Smooth muscle cell (in vitro differentiated cells): ENCODE results near the gene GALNT15. TPM values are rescaled to one million over a fixed set of nuclear protein-coding genes. Genes with fewer than 3 reads are reported as not detected.

Experiments used
- DNase-seq: peaks from one replicate; lab custom pipeline; 2025; ENCODE audit not compliant: unreplicated experiment; lab: John Stamatoyannopoulos, UW
- H2AFZ ChIP-seq: fragments of 200-600 bp; sonication (generic); 2 replicates; pipeline ENCODE4 v1.6.0; 2016; ENCODE audit warnings: antibody characterized with exemption, low read depth, mild to moderate bottlenecking
- H3F3A ChIP-seq: fragments of 200-600 bp; sonication (generic); 2 replicates; pipeline ENCODE4 v1.6.0; 2017; ENCODE audit warnings: antibody characterized with exemption, low read depth
- H3K27ac ChIP-seq: fragments of 200-600 bp; sonication (generic); 2 replicates; pipeline ENCODE4 v1.5.1; 2016; ENCODE audit warnings: low read depth, mild to moderate bottlenecking
- H3K27me3 ChIP-seq: fragments of 200-600 bp; sonication (generic); 2 replicates; pipeline ENCODE4 v1.6.1; 2016; ENCODE audit warnings: low read depth, mild to moderate bottlenecking
- H3K36me3 ChIP-seq: fragments of 200-600 bp; sonication (generic); 2 replicates; pipeline ENCODE4 v1.5.1; 2016; ENCODE audit warnings: low read depth
- H3K4me1 ChIP-seq: fragments of 200-600 bp; sonication (generic); 2 replicates; pipeline ENCODE4 v1.5.1; 2016; ENCODE audit warnings: low read depth
- H3K4me2 ChIP-seq: fragments of 200-600 bp; sonication (generic); 2 replicates; pipeline ENCODE4 v1.6.0; 2016; ENCODE audit warnings: mild to moderate bottlenecking
- H3K4me3 ChIP-seq: fragments of 200-600 bp; sonication (generic); 2 replicates; pipeline ENCODE4 v1.5.1; 2016; ENCODE audit warnings: mild to moderate bottlenecking
- H3K79me2 ChIP-seq: fragments of 200-600 bp; sonication (generic); 2 replicates; pipeline ENCODE4 v1.6.0; 2016; ENCODE audit warnings: low read depth, mild to moderate bottlenecking
- H3K9ac ChIP-seq: fragments of 200-600 bp; sonication (generic); 2 replicates; pipeline ENCODE4 v1.6.0; 2016; ENCODE audit warnings: low read depth
- H3K9me3 ChIP-seq: fragments of 200-600 bp; sonication (generic); replicated peaks from 2 replicates; pipeline ENCODE4 v1.5.1; 2016; ENCODE audit warnings: low read depth
- H4K20me1 ChIP-seq: fragments of 200-600 bp; sonication (generic); 2 replicates; pipeline ENCODE4 v1.6.0; 2016; ENCODE audit warnings: low read depth
- WGBS: methylation state at CpG from one replicate; pipeline ENCODE4 v1.1.7; 2016; ENCODE audit warnings: low lambda C conversion rate; 5-methylcytosine and 5-hydroxymethylcytosine counted together
- polyA plus RNA-seq: library from polyadenylated mRNA; unstranded; fragments of >200 nt; fragmentation: Nextera tagmentation; extraction: Ambion mirVana; gene quantifications from 2 replicates; pipeline ENCODE4 v1.2.1, GENCODE V29; 2016
- total RNA-seq: library from RNA; depleted of rRNA; stranded (reverse); fragments of >200 nt; gene quantifications from 2 replicates; pipeline ENCODE4 v1.2.3, GENCODE V29; 2014
- TF ChIP-seq, protein P1 (sequence below): fragments of 200-600 bp; sonication (generic); IDR thresholded peaks from 2 replicates; pipeline ENCODE4 v1.5.1; 2017; ENCODE audit warnings: borderline replicate concordance, mild to moderate bottlenecking, antibody characterized with exemption; ENCODE audit not compliant: insufficient read depth, poor library complexity, severe bottlenecking

The GALNT15 gene
- total and polyA plus RNA-seq, 2 experiments from 2014 or later: 0.45 to 1.3 TPM

DNA sequence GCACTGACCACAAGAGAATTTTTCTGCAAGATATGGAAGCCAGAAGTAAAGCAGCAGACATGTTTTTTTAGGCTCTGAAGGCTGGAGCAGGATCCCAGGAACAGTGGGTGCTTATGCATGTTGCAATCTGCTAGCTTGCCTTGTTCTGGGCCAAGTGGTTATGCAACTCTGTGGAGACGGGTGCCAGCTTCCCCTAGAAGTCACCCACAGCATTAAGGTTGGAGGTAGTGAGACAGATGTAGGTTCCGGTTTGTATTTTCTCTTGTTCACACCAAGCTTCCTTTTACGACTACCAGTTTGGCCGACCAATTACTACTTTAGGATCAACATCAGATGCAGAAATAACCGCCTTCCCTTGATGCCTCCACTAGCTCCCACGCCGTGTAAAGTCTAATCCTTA lies 79.1 kb downstream of the GALNT15 start:
- H3K27me3 ChIP-seq: no peaks in the 10 kb centered on the region
- no peak overlapping the region for H3K4me2 ChIP-seq
- no peaks in the 10 kb centered on the region for H3K9me3 ChIP-seq
- no peak overlapping the region for H3K4me3 ChIP-seq
- no peak for DNase-seq
- no peaks in the 10 kb centered on the region for H3K36me3 ChIP-seq
- H3K27ac ChIP-seq: no peak overlapping the region
- no peak overlapping the region for H3K9ac ChIP-seq
- H3K4me1 ChIP-seq: peaks cover 8% of the 10 kb centered on the region
- no peaks in the 10 kb centered on the region for H3K79me2 ChIP-seq
- no peaks in the 10 kb centered on the region for H4K20me1 ChIP-seq
- H2AFZ ChIP-seq: no peak overlapping the region
- H3F3A ChIP-seq: no peaks in the 10 kb centered on the region
- 84% methylated on average over 7 of the region's 7 CpGs for WGBS
- TF ChIP-seq, protein P1, sequence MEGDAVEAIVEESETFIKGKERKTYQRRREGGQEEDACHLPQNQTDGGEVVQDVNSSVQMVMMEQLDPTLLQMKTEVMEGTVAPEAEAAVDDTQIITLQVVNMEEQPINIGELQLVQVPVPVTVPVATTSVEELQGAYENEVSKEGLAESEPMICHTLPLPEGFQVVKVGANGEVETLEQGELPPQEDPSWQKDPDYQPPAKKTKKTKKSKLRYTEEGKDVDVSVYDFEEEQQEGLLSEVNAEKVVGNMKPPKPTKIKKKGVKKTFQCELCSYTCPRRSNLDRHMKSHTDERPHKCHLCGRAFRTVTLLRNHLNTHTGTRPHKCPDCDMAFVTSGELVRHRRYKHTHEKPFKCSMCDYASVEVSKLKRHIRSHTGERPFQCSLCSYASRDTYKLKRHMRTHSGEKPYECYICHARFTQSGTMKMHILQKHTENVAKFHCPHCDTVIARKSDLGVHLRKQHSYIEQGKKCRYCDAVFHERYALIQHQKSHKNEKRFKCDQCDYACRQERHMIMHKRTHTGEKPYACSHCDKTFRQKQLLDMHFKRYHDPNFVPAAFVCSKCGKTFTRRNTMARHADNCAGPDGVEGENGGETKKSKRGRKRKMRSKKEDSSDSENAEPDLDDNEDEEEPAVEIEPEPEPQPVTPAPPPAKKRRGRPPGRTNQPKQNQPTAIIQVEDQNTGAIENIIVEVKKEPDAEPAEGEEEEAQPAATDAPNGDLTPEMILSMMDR: no peak

DNA sequence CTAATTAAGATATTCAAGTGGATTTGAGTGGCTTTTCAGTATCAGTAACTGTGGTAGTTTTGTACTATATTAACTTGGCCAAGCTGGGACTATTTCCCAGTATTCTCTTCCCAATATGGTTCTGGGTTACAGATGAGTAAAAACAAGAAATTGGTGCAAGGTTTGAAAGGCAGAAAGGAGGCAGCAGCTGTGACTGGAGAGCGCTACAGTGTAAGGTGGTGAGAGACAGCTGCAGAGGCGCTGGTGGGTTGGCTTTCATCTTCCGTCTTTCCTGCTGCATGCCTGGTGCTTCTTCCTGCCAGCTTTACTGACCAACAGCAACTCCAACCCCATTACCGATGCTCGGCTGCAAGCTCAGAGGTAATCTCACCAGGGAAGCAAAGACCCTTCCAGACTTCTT lies 80.4 kb downstream of the GALNT15 start:
- TF ChIP-seq, protein P1: no peak
- H2AFZ ChIP-seq: no peak overlapping the region
- DNase-seq: no peak
- H3K9me3 ChIP-seq: no peaks in the 10 kb centered on the region
- peaks cover 1% of the 10 kb centered on the region for H3K36me3 ChIP-seq
- WGBS: 90% methylated on average over 5 of the region's 5 CpGs
- no peak overlapping the region for H3K27ac ChIP-seq
- H4K20me1 ChIP-seq: no peaks in the 10 kb centered on the region
- H3K4me1 ChIP-seq: peaks cover 8% of the 10 kb centered on the region
- H3F3A ChIP-seq: no peaks in the 10 kb centered on the region
- H3K4me3 ChIP-seq: no peak overlapping the region
- H3K4me2 ChIP-seq: no peak overlapping the region
- no peaks in the 10 kb centered on the region for H3K27me3 ChIP-seq
- no peaks in the 10 kb centered on the region for H3K79me2 ChIP-seq
- H3K9ac ChIP-seq: no peak overlapping the region

DNA sequence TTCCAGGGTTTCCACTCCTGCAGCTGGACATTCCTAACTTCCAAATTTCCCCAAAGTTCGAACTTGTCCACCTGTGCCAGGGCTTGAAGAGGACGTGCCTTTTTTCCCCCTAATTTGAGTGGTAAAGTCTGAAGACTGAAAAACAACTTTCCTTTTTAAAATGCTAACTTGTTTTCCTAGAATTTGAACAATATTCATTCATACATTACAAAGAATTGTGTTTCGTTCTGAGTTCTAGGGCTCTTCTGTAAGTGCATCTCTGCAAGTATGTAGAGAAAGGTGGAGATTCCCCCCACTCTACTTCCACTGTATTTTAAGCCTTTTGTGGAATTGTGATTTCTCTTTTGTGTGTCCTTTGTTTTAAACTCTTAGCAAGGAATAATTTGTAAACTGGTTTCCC lies 80.8 kb downstream of the GALNT15 start:
- no peaks in the 10 kb centered on the region for H3F3A ChIP-seq
- no peaks in the 10 kb centered on the region for H4K20me1 ChIP-seq
- peaks cover 5% of the 10 kb centered on the region for H3K36me3 ChIP-seq
- TF ChIP-seq, protein P1: no peak
- no peak overlapping the region for H3K27ac ChIP-seq
- no peak overlapping the region for H3K4me3 ChIP-seq
- WGBS: 63% methylated on average over 3 of the region's 3 CpGs
- H3K9ac ChIP-seq: no peak overlapping the region
- no peak overlapping the region for H2AFZ ChIP-seq
- no peaks in the 10 kb centered on the region for H3K9me3 ChIP-seq
- DNase-seq: no peak
- peaks cover 8% of the 10 kb centered on the region for H3K4me1 ChIP-seq
- no peaks in the 10 kb centered on the region for H3K27me3 ChIP-seq
- H3K4me2 ChIP-seq: no peak overlapping the region
- H3K79me2 ChIP-seq: no peaks in the 10 kb centered on the region

DNA sequence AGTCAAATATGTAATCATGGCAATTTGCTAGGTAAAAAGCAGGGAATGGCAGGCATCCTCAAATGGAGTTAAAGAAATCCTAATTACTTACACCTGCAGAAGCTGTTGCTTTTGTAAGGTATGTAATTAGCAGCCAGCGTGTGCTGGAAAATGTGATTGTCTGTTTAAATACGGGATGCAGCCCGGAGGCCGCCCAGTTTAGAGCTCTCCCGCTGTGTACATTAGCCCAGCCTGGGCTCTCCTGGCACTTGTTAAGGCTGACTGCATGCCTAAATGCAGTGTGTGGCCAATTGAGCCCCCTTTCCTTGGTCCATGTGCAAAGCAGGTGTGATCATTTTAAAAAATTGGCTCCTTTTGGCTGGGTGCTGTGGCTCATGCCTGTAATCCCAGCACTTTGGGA lies 81.2 kb downstream of the GALNT15 start:
- Histone ChIP-seq H3F3A (no peaks in the 10 kb centered on the region), H2AFZ (no peak overlapping the region), H3K9me3 (no peaks in the 10 kb centered on the region), H3K27me3 (no peaks in the 10 kb centered on the region), H3K36me3 (peaks cover 9% of the 10 kb centered on the region), H3K4me3 (no peak overlapping the region), H3K27ac (no peak overlapping the region), H3K4me1 (peaks cover 8% of the 10 kb centered on the region), H4K20me1 (no peaks in the 10 kb centered on the region), H3K4me2 (no peak overlapping the region), H3K9ac (no peak overlapping the region), H3K79me2 (no peaks in the 10 kb centered on the region)
- no peak for DNase-seq
- 82% methylated on average over 5 of the region's 5 CpGs for WGBS
- TF ChIP-seq, protein P1: no peak
